ENCODE data around the gene TPD52L2. TPM values are rescaled to one million over a fixed set of nuclear protein-coding genes. Genes with fewer than 3 reads are reported as not detected.
"Not testable (repeated sequence)": the region's sequence is repeated elsewhere in the genome, so short reads cannot be mapped to it uniquely, and the experiment has no call there.

Gene TPD52L2
- total RNA-seq, 1 donor from 2014 or later, result 76.9 TPM

DNA sequence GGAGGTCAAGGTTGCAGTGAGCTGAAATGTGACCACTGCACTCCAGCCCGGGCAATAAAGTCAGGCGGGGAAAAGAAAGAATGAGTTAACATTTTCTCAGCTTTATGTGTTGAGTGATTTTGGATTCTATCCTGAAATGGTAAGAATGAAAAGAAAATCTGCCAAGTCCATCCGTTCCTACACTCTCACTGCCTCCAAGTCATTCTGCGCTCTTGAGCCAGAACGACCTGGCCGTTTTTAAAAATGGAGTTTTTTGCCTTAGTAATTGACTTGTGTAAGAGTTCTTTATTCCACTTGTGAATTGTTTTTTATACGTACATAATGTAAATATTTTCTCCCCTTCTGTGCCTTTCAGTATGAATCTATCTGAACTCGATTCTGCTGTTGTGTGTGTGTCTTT is 58.6 kb downstream of the TPD52L2 start:
- no peaks in the 10 kb centered on the region for H3K4me1 ChIP-seq
- H3K27ac ChIP-seq, result no peak overlapping the region
- TF ChIP-seq, protein P1, sequence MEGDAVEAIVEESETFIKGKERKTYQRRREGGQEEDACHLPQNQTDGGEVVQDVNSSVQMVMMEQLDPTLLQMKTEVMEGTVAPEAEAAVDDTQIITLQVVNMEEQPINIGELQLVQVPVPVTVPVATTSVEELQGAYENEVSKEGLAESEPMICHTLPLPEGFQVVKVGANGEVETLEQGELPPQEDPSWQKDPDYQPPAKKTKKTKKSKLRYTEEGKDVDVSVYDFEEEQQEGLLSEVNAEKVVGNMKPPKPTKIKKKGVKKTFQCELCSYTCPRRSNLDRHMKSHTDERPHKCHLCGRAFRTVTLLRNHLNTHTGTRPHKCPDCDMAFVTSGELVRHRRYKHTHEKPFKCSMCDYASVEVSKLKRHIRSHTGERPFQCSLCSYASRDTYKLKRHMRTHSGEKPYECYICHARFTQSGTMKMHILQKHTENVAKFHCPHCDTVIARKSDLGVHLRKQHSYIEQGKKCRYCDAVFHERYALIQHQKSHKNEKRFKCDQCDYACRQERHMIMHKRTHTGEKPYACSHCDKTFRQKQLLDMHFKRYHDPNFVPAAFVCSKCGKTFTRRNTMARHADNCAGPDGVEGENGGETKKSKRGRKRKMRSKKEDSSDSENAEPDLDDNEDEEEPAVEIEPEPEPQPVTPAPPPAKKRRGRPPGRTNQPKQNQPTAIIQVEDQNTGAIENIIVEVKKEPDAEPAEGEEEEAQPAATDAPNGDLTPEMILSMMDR (IDR thresholded peaks at IDR 0.05), result no peak
- H3K4me3 ChIP-seq, result no peak overlapping the region
- no peaks in the 10 kb centered on the region for H3K27me3 ChIP-seq (ENCODE audit: low read depth)
- H3K9me3 ChIP-seq, result no peaks in the 10 kb centered on the region
- peaks cover 47% of the 10 kb centered on the region for H3K36me3 ChIP-seq
- ATAC-seq, result no peak
- DNase-seq, result no peak
- intact Hi-C loops (cut with DNase I), result no loop called here

DNA sequence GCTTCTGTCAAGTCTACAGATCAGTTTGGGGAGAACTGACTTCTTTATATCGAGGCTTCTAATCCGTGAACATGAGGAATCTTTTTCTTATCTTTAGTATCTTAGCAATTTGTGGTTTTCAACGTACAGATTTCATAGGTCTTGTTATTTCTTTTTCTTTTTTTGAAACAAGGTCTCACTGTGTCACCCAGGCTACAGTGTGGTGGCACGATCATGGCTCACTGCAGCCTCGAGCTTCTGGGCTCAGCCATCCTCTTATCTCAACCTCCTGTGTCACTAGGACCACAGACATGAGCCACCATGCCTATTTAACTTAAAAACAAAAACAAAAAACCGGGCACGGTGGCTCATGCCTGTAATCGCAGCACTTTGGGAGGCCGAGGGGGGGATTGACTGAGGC is 59.2 kb downstream of the TPD52L2 start:
- peaks cover 47% of the 10 kb centered on the region for H3K36me3 ChIP-seq
- ATAC-seq (no peak), DNase-seq (no peak)
- intact Hi-C loops (cut with DNase I), result no loop called here
- H3K27me3 ChIP-seq (ENCODE audit: low read depth), result no peaks in the 10 kb centered on the region
- H3K4me1 ChIP-seq, result no peaks in the 10 kb centered on the region
- no peak overlapping the region for H3K27ac ChIP-seq
- H3K9me3 ChIP-seq, result no peaks in the 10 kb centered on the region
- TF ChIP-seq, protein P1 (IDR thresholded peaks at IDR 0.05), result no peak
- no peak overlapping the region for H3K4me3 ChIP-seq

DNA sequence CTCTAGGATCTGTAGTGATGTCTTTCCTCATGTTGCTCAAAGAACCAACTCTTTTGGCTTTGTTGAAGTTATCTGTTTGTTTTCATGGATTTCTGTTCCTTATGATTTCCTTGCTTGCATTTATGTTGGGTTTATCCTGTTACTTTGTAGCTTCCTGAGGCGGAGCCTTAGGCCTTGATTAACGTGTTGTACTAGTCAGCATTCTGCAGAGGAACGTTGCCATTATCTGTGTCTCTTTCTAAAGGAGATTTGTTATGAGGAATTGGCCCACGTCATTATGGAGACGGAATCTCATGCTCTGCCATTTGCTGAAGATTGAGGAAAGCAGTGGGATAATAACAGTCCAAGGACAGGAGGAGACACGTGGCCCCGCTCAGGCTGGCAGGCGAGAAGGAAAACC is 61.2 kb downstream of the TPD52L2 start:
- no peaks in the 10 kb centered on the region for H3K4me1 ChIP-seq
- no peaks in the 10 kb centered on the region for H3K27me3 ChIP-seq (ENCODE audit: low read depth)
- intact Hi-C loops (cut with DNase I), result no loop called here
- no peaks in the 10 kb centered on the region for H3K9me3 ChIP-seq
- no peak for ATAC-seq
- TF ChIP-seq, protein P1 (IDR thresholded peaks at IDR 0.05), result no peak
- no peak for DNase-seq
- no peak overlapping the region for H3K4me3 ChIP-seq
- H3K36me3 ChIP-seq, result peaks cover 58% of the 10 kb centered on the region
- no peak overlapping the region for H3K27ac ChIP-seq

DNA sequence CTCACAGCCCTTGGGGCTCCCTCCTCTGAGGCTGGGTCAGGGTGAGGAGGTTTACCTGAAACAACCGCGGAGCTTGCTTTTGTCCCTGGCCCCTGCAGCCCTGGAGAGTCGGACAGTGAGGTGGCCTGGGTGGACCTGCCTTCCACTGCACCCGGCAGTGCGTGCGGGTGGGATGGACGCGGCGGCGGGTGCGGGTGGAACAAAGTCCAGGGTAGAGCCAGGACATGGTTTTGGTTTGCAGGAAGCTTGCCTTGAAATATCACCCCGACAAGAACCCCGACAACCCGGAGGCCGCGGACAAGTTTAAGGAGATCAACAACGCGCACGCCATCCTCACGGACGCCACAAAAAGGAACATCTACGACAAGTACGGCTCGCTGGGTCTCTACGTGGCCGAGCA is 64.0 kb downstream of the TPD52L2 start:
- DNase-seq, result no peak
- TF ChIP-seq, protein P1 (IDR thresholded peaks at IDR 0.05), result no peak

DNA sequence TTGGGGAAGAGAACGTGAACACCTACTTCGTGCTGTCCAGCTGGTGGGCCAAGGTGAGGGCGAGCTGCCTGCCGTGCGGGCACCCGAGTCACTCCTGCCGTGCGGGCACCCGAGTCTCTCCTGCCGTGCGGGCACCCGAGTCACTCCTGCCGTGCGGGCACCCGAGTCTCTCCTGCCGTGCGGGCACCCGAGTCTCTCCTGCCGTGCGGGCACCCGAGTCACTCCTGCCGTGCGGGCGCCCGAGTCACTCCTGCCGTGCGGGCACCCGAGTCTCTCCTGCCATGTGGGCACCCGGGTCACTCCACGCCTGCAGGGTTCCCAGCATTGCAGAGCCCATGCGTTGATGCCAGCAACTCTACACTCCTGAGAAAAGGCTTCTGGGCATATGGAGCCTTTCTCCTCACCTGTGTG is 64.4 kb downstream of the TPD52L2 start:
- H3K27me3 ChIP-seq (ENCODE audit: low read depth); H3K4me3 ChIP-seq; H3K4me1 ChIP-seq; H3K27ac ChIP-seq; DNase-seq; H3K9me3 ChIP-seq; ATAC-seq; intact Hi-C loops (cut with DNase I): not testable (repeated sequence)
- H3K36me3 ChIP-seq, result peaks cover 78% of the 10 kb centered on the region

More for the DNA sequence above, 64.0 kb downstream of the TPD52L2 start:
- intact Hi-C loops (cut with DNase I), result no loop called here
- Histone ChIP-seq H3K4me1 (no peaks in the 10 kb centered on the region), H3K27ac (no peak overlapping the region), H3K4me3 (no peak overlapping the region), H3K9me3 (no peaks in the 10 kb centered on the region), H3K36me3 (peaks cover 74% of the 10 kb centered on the region), H3K27me3 (ENCODE audit: low read depth) (no peaks in the 10 kb centered on the region)
- no peak for ATAC-seq

DNA sequence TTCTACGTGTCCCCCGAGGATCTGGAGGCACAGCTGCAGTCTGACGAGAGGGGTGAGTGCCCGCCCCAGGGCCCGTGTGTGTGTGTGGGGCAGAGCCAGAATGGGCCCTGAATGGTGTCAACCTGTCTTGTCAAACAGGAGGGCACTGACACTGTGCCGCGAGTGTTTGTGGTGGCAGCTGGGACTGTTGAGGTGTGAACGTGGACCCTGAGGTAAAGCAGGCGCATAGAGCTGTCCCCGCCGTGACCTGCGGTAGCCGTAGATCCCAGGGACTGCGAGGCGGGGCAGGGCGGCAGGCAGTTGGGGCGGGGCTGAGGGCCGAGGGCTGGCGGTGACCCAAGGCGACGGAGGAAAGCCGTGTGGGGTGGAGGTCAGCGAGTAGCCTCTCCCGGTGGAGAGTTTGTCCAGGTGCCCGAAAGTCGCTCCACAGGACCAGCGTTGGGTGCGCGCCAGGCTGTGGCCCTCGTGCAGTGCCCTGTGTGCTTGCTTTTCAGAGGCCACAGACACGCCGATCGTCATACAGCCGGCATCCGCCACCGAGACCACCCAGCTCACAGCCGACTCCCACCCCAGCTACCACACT is 66.0 kb downstream of the TPD52L2 start:
- H3K27ac ChIP-seq, result no peak overlapping the region
- H3K27me3 ChIP-seq (ENCODE audit: low read depth), result no peaks in the 10 kb centered on the region
- H3K36me3 ChIP-seq, result peaks cover 94% of the 10 kb centered on the region
- ATAC-seq (no peak), DNase-seq (no peak)
- H3K9me3 ChIP-seq, result no peaks in the 10 kb centered on the region
- H3K4me3 ChIP-seq, result no peak overlapping the region
- H3K4me1 ChIP-seq, result no peaks in the 10 kb centered on the region
- intact Hi-C loops (cut with DNase I), result no loop called here
- TF ChIP-seq, protein P1 (IDR thresholded peaks at IDR 0.05), result no peak
